Hematopoietic multipotent progenitor cell treated with erythropoietin and hydrocortisone succinate and interleukin-3 and kit ligand, for 4 days (in vitro differentiated cells): ENCODE measurements around the gene TXNIP.

Experiments
- DNase-seq: peaks from one replicate; pipeline ENCODE4 v3.0.0-alpha.2; 2015

TXNIP gene

DNA sequence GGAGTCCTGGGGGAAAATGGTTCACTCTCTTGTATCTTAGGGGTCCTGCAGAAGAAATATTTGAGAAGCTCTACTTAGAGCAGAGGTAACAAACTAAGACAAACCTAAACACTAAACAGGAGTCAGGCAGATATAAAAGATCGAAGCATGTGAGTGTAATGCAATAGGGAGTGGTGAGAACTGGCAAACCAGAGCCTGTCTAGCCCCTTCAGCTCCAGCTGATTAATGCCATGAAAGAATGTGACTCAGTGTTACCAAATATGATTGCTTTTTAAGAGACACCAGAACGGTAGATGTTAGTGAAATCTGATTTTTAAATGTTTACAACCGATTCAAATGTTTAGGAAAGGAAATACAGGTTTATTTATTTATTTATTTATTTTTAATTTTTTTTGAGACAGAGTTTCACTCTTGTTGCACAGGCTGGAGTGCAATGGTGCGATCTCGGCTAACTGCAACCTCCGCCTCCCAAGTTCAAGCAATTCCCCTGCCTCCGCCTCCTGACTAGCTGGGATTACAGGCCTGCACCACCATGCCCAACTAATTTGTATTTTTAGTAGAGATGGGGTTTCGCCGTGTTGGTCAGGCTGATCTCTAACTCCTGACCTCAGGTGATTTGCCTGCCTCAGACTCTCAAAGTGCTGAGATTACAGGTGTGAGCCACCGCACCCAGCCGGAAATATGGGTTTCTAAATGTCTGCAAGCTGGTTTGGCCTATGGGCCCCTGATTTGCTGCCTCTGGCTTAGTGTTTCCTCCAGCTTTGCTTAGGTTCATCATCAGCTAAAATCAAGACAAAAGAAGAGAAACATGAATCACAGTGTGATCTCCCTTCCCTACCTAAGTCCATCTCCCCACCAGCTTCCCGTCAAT is 12.2 kb downstream of the TXNIP start:
- DNase-seq: no peak

DNA sequence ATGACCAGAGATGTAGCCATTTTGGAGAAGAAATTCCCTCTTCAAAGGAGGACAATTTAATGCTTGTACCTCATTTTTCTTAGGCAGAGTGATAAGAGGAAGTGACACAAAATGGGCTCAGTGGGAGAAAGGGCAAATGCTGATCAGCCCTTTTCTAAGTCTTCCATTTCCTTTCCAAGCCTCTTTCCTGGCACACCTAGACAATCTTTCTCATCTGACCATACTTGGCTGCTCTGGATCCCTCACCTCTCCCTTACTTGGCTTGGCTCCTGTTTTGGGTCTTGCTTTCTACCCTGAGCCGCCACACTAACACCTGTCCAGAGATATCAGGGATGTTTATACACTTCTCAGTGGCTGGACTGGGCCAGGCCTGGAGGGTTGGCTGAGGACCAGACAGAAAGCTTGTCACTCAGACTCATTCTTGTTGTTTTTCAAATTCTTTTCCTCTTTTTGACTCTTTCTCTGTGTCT is 13.1 kb downstream of the TXNIP start:
- DNase-seq: no peak

DNA sequence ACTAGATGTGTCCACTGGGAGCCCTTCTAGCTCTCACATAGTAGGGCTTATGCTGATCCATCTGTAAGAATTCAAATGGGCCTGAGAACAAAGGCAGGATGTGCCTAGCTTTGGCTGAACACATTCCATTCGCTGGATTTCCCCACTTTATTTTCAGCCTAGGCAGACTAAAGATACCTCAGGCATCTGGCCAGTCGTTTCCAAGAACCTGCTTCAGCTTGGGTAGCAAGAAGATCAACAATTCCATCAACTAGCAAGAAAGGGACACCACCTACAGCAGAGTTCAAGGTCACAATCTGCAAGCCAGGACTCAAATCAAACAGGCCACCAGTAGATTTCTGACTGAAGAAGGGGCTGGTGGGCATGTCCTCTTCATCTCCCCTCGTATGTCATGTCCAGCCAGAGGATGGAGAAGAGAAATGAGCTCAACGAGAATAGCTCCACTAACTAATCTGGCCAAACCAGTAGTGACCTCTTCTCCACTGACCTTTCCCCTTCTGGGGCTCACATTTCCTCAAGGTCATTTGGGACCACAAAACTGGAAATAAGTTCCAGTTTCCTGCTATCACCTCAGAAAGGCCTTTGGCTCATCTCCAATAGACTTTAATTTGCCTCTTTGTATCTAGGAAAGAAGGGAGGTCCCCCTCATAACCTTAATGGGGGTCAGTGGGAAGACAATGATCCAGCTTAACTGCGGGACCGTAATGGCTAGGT is 14.2 kb downstream of the TXNIP start:
- DNase-seq: no peak

DNA sequence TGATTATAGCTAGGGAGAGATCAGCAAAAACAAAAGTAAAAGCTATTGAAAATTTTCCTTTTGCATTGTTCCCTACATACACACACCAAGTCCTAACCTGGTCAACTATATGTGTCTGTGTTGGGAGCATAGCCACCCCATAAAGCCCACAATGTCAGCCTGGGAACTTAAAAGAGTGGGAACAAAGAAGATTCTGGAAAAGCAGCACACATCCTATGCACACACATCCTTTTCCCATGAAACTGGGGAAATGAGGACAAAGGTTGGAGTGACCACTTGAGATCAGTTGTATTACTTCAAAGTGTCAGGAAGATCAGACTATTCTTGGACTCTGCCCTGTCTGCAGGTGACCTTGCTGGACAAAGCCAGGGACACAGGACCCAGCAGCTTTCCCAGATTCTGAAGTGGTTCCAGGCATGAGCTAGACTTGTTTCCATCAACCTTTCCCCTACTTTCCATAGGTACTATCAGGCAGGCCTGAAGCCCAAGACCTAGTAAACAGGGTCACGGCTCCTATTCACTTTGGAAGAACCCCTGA is 15.9 kb downstream of the TXNIP start:
- DNase-seq: no peak

DNA sequence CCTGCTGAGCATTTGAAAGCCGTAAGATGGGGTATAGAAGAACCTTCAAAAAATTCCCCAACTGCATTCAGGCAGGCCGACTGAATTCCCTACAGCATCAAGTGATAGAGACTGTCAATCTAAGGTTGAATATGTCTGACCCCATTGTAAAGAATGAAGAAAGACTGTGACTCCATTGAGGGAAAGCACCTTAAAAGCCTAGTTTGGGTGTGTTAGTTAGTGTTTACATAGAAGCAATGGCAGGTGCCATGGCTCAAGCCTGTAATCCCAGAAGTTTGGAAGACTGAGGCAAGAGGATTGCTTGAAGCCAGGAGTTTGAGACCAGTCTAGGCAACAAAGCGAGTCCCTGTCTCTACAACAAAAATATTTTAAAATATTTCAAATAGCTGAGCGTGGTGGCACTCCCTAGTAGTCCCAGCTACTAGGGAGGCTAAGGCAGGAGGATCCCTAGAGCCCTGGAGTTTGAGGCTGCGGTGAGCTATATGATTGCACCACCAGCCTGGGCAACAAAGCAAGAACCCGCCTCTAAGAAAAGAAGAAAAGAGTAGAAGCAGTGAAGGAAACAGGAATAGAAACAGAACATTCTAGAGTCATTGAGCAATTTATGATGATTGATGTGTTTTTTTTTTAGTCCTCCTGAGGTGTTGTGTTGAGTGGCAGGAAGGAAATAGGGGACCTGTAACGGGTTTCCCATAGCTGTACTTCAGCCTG is 16.5 kb downstream of the TXNIP start:
- DNase-seq: peak; percentile 58

DNA sequence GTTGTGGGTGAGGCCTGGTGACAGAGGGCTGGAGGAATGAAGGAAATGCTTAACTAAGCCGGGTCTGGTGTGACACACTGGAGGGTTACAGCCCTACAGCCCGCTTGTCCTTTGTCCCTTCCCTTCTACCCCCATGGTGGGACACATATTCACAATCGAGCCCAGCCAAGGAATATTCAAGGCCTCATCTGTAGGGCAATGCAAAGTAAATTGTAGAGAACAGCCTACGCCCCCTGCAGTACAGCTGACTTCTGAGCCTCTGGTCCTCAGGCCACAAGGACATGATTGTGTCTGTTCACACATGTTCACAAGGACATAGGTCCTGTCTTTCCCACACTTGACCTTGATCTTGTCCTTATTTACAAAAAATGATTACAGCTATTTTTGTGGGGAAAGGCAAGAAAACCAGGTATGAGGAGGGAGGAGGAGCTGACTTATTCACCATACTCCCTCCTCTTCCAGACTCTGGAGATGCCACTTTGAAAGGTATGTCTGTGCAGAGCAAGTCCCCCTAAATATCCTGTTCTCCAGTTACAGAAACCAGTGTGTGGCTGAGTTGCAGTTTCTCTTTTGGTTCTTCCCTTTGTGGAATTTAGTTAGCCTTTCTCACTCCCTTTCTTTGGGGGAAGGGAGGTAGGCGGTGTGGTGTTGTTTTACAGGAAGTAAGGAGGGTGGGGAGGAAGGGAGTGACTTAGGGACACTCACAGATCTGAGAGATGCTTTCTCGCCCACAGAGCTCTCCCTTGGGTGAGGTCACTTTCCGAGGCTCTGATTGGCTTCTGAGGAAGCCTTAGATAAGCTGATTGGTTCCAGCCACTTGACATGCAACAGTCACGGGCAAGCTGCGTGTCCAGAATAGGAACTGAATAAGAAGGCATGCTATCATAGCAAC is 17.3 kb downstream of the TXNIP start:
- peak; percentile 100 for DNase-seq

DNA sequence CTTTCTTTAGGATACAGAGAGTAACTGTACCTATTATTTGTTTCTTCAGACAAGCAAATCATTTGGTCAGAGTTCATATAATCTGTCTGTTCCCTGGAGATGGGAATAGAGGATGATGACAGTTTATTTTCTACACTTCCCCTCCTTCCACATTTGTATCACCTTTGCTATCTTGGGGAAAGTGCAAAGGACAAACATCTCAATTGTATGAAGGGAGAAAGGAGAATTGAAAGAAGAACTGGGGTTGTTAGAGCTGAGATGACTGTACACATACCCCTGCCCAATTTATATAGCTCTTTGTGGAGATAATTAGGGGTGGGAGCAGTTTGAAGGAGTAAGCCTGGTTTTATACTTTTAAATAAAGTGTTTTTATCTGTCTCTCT is 17.9 kb downstream of the TXNIP start:
- no peak for DNase-seq

DNA sequence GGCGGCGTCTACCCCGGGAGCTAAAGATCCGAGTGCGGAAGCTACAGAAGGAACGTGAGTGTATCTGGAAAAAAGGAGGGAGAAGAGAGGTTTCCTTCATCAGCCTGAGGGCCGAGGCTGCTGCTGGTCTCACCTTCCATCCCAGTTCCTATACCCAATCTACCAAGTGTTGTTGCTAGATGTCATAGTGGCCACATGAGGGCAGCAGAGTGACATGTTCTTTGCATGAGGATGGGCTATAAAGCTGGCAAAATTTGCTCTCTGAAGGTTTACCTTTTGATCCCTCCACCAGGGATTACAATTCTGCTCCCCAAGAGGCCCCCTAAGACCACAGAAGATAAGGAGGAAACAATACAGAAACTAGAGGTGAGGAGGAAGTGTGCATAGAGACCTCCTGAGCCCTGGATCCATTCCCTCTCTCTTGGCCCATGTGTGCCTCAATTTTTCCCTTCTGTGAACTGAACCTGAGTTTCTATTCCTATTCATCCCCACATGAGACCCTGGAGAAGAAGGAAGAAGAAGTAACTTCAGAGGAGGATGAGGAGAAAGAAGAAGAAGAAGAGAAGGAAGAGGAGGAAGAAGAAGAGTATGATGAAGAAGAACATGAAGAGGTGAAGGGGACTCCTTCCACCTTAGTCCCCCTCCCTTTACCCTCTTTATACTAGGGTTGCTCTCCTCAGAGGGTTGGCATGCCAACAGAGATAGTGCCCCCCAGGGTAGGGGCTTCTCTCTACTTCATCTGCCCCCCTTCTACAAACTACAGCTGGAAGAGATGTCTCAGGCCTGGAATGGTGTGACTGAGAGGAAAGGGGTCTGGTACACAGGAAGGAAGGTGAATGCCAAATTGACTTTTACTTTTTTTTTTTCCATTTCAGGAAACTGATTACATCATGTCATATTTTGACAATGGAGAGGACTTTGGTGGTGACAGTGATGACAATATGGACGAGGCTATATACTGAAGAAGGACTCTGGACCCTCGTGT is 18.6 kb downstream of the TXNIP start:
- DNase-seq: peak; percentile 95

DNA sequence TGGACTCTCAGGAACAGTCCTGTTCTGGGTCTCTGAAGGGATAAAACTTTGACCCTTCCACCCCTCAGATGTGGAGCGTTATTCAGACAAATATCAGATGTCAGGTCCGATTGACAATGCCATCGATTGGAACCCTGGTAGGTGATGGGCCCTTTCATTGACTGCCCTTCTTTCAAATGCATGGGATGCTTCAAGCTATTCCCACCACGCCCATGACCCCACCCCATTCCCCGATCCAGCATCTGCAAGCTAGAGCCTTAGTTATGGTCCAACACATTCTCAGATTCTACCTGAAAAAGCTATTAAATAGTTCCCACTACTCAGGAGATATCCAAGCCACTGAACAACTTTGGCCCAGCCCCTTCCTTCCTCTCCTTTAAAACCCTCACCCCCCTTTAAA is 19.4 kb downstream of the TXNIP start:
- no peak for DNase-seq

DNA sequence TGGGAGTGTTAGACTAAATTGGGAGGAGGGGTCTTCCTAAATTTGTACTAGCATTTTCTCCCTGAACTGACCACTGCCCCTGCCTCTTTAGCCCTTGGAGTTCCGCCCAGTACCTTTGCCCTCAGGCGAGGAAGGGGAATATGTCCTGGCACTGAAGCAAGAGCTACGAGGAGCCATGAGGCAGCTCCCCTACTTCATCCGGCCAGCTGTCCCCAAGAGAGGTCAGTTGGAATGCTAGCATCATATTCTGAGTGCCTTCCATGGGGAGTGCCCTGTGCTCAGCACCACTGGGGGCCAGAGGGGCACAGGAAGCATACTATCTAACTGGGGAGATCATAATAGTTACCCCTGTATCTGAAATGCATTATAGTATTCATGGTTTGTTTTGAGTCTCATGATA is 21.2 kb downstream of the TXNIP start:
- DNase-seq: no peak

DNA sequence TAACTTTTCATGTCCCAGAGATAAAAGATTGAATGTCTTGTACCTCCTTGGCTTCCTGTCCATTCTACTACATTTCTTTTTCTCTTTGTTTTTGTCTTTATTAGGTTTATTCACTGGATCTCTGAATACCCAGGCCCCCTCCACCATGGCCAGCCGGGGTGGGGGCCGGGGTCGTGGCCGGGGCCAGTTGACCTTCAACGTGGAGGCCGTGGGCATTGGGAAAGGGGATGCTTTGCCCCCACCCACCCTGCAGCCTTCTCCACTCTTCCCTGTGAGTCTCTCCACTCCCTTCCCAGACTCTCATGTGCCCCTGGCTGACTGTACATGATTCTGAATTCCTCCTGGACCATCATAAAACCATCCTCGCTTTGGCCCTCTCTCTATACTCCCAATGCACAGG is 21.7 kb downstream of the TXNIP start:
- DNase-seq: no peak

DNA sequence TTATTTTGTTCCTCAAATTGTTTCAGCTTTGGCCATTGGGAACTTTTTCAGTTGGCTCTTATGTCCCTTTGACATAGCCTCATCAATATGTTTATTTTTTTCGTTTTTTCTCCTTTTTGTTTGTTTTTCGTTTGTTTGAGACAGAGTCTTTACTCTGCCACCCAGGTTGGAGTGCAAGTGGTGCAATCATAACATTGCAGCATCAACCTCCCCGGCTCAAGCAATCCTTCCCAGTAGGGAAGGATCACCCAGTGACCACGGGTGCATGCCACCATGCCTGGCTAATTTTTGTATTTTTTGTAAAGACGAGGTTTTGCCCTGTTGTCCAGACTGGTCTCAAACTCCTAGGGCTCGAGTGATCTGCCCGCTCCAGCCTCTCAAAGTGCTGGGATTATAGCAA is 23.8 kb downstream of the TXNIP start:
- no peak for DNase-seq

DNA sequence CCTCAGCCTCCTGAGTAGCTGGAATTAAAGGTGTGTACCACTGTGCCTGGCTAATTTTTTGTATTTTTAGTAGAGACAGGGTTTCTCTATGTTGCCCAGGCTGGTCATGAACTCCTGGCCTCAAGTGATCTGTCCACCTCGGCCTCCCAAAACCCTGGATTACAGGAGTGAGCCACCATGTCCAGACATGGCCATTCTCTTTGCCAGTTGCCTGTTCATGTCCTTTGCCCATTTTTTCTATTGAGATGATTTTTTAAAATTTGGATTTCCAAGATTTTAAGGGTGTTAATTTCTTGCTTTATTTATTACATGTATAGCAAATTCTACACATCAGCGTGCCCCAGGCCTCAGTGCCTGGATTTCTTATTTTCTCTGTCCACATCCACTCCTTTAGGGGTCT is 29.1 kb downstream of the TXNIP start:
- no peak for DNase-seq

DNA sequence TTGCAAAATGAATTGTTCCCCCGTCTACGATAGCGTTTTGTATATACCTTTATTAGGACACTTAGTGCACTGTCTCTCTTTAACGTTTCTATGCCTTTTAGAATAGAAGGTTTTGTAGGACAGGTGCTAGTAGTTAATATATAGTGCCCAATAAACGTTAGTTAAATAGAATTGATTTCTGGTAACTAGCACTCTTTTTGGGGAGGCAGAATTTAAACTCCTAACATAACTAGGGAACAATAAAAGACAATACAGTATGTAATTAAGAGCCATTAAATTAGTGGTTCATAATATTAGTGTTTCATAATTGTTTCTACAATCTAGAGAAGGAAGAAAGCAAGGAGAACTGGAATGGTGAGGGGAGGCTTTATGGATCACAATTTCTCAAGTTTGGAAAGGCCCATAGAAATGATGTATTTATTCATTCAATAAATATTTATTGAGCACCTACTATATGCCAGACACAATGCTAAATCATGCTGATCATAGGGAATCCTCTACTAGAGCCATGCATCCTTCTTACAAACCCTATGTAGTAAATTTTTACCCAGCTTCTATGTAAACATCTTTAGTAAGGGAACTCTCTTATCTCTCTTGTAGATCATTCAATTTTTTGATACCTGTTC is 31.1 kb downstream of the TXNIP start:
- no peak for DNase-seq

DNA sequence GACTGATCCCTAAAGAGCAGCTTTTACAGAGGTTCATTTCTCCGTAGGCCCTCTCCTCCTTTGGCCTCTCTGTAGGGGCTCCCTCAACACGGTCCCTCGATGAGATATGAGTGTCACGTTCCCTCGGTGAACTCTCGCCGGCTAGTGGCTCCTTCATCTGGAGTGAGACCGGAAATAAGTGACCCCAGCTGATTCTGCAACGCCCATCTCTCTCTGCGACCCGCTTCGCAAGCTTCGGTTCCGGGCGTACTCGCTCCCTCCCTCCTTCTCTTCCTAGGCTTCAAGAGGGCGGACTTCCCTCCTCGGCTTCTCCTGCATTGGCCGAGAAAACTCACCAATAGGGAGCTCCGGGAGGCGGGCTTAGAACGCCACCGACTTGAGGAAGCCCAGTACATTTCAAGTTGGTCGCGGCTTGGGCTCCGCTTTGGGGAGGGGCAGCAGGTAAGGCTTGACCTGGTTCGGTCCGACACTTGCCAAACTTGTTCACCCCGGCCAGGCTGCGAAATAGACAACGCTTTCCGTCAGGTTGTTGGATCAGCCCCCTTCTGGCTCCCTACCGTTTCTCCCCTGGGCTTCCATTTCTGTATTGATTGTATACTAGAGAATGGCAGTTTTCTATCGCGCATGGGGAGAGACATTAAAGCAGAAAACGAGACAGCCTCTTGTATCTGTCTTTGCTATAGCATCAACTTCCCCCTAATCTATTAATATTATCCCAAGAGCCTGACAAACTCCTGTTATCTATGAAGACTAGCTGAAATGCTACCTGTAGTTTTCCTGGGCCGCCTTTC is 31.9 kb downstream of the TXNIP start, which contains the start of the genes ANKRD34A and POLR3GL:
Gene ANKRD34A, minus strand, starts transcription at position 248 of the 791 bp plus-strand sequence. CDS start 2,816 bp downstream, outside the sequence.
Gene POLR3GL, plus strand, starts transcription at position 363 of the 791 bp plus-strand sequence. CDS start 10,176 bp downstream, outside the sequence.
- DNase-seq: peak; percentile 99

DNA sequence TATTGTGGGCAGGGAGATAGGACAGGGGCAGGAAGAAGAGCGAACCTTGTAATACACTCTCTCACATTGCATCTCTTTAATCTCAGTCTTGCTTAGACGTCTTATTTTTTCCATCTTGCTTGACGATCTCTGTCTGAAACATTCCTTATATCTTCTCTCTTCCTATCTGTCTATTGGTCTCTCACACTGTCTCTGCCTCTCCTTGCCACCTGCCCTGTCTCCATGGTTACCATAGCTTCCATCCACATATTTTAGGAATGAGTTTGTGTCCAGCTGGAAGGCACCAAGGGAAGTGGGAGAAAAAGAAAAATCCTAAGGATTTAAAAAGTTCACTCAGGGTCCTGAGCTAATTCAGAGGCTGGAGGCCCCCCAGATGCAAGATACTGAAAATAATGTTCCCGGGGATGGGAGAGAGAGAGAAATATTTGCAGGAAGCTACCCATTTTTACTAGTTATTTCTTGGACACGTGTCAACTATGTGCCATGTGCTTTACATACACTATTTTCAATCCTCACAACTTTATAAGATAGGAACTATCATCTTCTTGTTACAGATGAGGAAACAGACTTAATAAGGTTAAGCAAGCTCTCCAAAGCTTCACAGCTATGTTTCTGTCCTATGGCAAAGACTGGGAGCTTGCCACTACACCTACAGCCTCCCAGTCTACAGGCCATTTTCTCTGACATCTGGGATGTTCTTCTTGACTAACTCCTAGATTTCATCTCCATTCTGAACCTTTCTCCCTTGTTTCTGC is 32.9 kb downstream of the TXNIP start:
- no peak for DNase-seq

DNA sequence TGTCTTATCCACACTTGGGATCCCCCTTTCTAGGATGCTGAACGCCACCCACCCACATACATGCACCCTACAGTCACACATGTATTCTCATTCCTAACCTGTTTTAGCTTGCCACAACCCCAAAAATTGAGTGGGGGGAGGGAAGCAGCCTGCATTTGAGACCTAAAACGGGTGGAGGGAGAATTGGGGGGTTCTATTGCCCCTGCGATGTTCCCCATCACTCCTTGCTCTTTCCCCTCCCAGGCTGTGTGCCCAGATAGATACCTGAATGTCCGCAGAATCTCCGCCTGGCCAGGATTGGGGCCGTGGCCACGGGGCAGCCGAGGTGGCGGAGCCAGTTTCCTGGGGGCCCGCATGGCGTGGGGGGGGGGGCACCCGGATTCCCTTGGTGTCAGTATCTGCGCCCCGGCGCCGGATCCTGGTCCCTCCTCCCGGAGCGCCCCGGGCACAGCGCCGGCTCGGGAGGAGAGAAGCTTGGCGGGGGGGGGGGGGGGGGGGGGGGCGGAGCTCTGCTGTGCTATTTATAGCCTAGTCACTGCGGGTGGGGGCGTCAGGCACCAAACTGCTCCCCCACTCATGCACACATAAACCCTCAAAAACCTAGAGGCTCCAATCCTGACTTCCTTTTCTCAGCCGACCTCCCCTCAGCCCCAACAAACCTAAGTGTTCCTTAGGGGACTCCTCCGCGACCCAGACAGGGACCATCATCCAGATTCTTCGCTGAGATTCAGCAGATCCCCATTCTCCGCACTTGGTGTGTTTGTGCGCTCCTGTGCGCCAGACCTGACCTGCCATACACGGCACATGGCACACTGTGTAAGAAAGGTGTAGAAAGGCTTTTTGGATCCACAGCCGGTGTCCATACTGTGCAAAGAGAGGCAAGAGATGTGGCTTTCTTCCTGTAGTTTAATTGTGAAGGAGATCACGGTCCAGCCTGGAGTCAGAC is 33.9 kb downstream of the TXNIP start:
- peak; percentile 35 for DNase-seq
